SK-N-SH treated with all-trans-retinoic acid at 6 μM for 48 hours (cell line): ENCODE measurements around the gene SLC12A6.

ENCODE experiments used
- ARNTL ChIP-seq: fragments of 450-650 bp; formaldehyde crosslinking; IDR thresholded peaks from 2 replicates; pipeline ENCODE4 v1.5.0; 2020; ENCODE audit warnings: low read depth, mild to moderate bottlenecking, moderate library complexity, borderline replicate concordance
- CSDC2 ChIP-seq: fragments of 250-450 bp; sonication (Bioruptor Pico); IDR thresholded peaks from 2 replicates; pipeline ENCODE4 v1.5.0; 2020; ENCODE audit warnings: mild to moderate bottlenecking, moderate library complexity
- CSRNP3 ChIP-seq: fragments of 250-450 bp; sonication (Bioruptor Pico); IDR thresholded peaks from 2 replicates; pipeline ENCODE4 v1.5.1; 2021; ENCODE audit warnings: mild to moderate bottlenecking, moderate library complexity
- GLIS3 ChIP-seq: fragments of 250-450 bp; sonication (Bioruptor Pico); IDR thresholded peaks from 2 replicates; pipeline ENCODE4 v1.5.0; 2020; ENCODE audit warnings: mild to moderate bottlenecking, moderate library complexity
- ISL1 ChIP-seq: fragments of 250-450 bp; sonication (Bioruptor Pico); IDR thresholded peaks from 2 replicates; pipeline ENCODE4 v2.1.2; 2022; ENCODE audit warnings: mild to moderate bottlenecking, moderate library complexity
- OSR1 ChIP-seq: fragments of 250-450 bp; sonication (Bioruptor Pico); IDR thresholded peaks from 2 replicates; pipeline ENCODE4 v1.8.0; 2022; ENCODE audit warnings: moderate library complexity, mild to moderate bottlenecking, inconsistent platforms
- PATZ1 ChIP-seq: fragments of 250-450 bp; sonication (Bioruptor Pico); IDR thresholded peaks from 2 replicates; pipeline ENCODE4 v1.8.0; 2020; ENCODE audit warnings: mild to moderate bottlenecking, moderate library complexity, borderline replicate concordance
- ZC3H10 ChIP-seq: fragments of 250-450 bp; sonication (Bioruptor Pico); IDR thresholded peaks from 2 replicates; pipeline ENCODE4 v1.5.1; 2021; ENCODE audit warnings: mild to moderate bottlenecking, moderate library complexity
- ZFP3 ChIP-seq: fragments of 250-450 bp; sonication (Bioruptor Pico); IDR thresholded peaks from 2 replicates; pipeline ENCODE4 v1.5.0; 2020; ENCODE audit warnings: mild to moderate bottlenecking, moderate library complexity
- ZFP30 ChIP-seq: fragments of 450-650 bp; formaldehyde crosslinking; IDR thresholded peaks from 2 replicates; pipeline ENCODE4 v1.5.0; 2022; ENCODE audit warnings: mild to moderate bottlenecking, moderate library complexity
- ZNF8 ChIP-seq: fragments of 450-650 bp; formaldehyde crosslinking; IDR thresholded peaks from 2 replicates; pipeline ENCODE4 v1.5.0; 2020; ENCODE audit warnings: mild to moderate bottlenecking, moderate library complexity

- TF ChIP-seq PATZ1 = no peak
- no peak for TF ChIP-seq OSR1 (CRISPR knock-in tag)
- no peak for TF ChIP-seq ZFP30 (CRISPR knock-in tag)
- TF ChIP-seq ZFP3 (CRISPR knock-in tag) = no peak
- TF ChIP-seq GLIS3 (CRISPR knock-in tag) = no peak
- no peak for TF ChIP-seq ZNF8
- TF ChIP-seq ISL1 (CRISPR knock-in tag) = no peak
- TF ChIP-seq CSRNP3 (CRISPR knock-in tag) = no peak
- TF ChIP-seq ARNTL = no peak
- no peak for TF ChIP-seq ZC3H10 (CRISPR knock-in tag)
- no peak for TF ChIP-seq CSDC2 (CRISPR knock-in tag)
These were observed 12.2 kb downstream of the SLC12A6 start for GRCh38 chr15:34325368-34325767.
